ENCODE results near the gene MST1.

Gene MST1

GRCh38 chr3:49702672-49703071, 13.4 kb upstream of the MST1 start (continued):
- TF ChIP-seq KLF7 (tag by site-specific recombination; IDR thresholded peaks at IDR 0.05; ENCODE audit: borderline replicate concordance) (no peak), ZBTB17 (tag by site-specific recombination; IDR thresholded peaks at IDR 0.05) (no peak), ZBTB44 (tag by site-specific recombination; IDR thresholded peaks at IDR 0.05) (no peak), ZNF202 (tag by site-specific recombination; IDR thresholded peaks at IDR 0.05; ENCODE audit: borderline replicate concordance) (no peak), ZNF10 (tag by site-specific recombination; IDR thresholded peaks at IDR 0.05) (no peak)

GRCh38 chr3:49701388-49702077, 12.3 kb upstream of the MST1 start:
- CTCF ChIA-PET = interaction anchor here (0.7 to 4.7 kb wide), 4 partner anchors 28 to 162 kb away, joined by 3 to 36 read pairs (median 10); no protein-coding TSS in a partner anchor
- POLR2A ChIA-PET = interaction anchor here (0.5 to 0.6 kb wide), 2 partner anchors 135 to 660 kb away, joined by 3 to 7 read pairs; no protein-coding TSS in a partner anchor

More at GRCh38 chr3:49701388-49702077, 12.3 kb upstream of the MST1 start:
- Histone ChIP-seq H3K4me1 (ENCODE audit: control insufficient read depth, insufficient read depth, low read length) (no peaks in the 10 kb centered on the region), H3K36me3 (ENCODE audit: control insufficient read depth in 2 of 2, insufficient read depth in 1 of 2, low read length in 2 of 2) (peaks cover 0 to 94% of the 10 kb centered on the region in 2 experiments; a peak in 1 of 3 replicates), H3K4me3 (ENCODE audit: low read depth, low read length) (no peak overlapping the region), H3K9me3 (ENCODE audit: control insufficient read depth, insufficient read depth, low read depth, low read length) (no peaks in the 10 kb centered on the region), H3K27ac (ENCODE audit: extremely low read depth, low read depth, low read length) (no peak overlapping the region)
- TF ChIP-seq ZNF133 (tag by site-specific recombination; IDR thresholded peaks at IDR 0.05) (no peak), ZNF175 (tag by site-specific recombination; IDR thresholded peaks at IDR 0.05) (no peak), ZNF521 (tag by site-specific recombination; IDR thresholded peaks at IDR 0.05) (no peak), ZNF112 (tag by site-specific recombination; IDR thresholded peaks at IDR 0.05) (no peak), PBX3 (CRISPR knock-in tag; IDR thresholded peaks at IDR 0.05) (no peak), ZBTB44 (tag by site-specific recombination; IDR thresholded peaks at IDR 0.05) (no peak), ZNF155 (tag by site-specific recombination; IDR thresholded peaks at IDR 0.05) (no peak), ZNF704 (tag by site-specific recombination; IDR thresholded peaks at IDR 0.05) (no peak), ZNF292 (tag by site-specific recombination; IDR thresholded peaks at IDR 0.05; ENCODE audit: borderline replicate concordance, low read depth) (no peak), ZEB2 (tag by site-specific recombination; IDR thresholded peaks at IDR 0.05) (no peak), ZNF654 (tag by site-specific recombination; IDR thresholded peaks at IDR 0.05; ENCODE audit: low read depth) (no peak; the same call in 1 of the 2 replicates), ZNF19 (tag by site-specific recombination; IDR thresholded peaks at IDR 0.05; ENCODE audit: low read depth) (no peak), ZBTB20 (tag by site-specific recombination; IDR thresholded peaks at IDR 0.05) (no peak), ZNF48 (tag by site-specific recombination; IDR thresholded peaks at IDR 0.05) (no peak), ZNF747 (tag by site-specific recombination; IDR thresholded peaks at IDR 0.05) (no peak), ZXDB (tag by site-specific recombination; IDR thresholded peaks at IDR 0.05) (no peak)

Measured in HEK293 (cell line).